ENCODE measurements around the gene LYSMD1.

The LYSMD1 gene

DNA sequence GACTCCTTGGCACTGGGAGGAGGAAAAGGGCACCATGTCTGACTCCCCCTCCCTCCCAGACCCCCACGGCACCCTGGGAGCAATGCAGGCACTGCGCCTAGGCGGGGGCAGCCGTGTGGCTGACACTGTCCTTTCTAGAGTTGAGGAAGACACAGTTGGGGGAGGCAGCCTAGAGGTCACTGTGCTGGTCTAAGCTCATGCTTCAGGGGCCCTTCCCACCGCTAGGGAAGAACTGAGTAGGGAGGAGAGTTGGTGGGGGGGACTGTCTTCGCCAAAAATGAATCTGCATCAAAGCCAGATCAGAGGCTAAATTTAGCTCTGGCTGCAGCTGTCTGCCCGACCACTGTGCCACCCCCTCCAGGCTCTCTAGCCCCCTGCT is 22.7 kb downstream of the LYSMD1 start:
- in situ Hi-C loops (cut with MboI; ENCODE audit: low sequenced_read_pairs): no loop called here

DNA sequence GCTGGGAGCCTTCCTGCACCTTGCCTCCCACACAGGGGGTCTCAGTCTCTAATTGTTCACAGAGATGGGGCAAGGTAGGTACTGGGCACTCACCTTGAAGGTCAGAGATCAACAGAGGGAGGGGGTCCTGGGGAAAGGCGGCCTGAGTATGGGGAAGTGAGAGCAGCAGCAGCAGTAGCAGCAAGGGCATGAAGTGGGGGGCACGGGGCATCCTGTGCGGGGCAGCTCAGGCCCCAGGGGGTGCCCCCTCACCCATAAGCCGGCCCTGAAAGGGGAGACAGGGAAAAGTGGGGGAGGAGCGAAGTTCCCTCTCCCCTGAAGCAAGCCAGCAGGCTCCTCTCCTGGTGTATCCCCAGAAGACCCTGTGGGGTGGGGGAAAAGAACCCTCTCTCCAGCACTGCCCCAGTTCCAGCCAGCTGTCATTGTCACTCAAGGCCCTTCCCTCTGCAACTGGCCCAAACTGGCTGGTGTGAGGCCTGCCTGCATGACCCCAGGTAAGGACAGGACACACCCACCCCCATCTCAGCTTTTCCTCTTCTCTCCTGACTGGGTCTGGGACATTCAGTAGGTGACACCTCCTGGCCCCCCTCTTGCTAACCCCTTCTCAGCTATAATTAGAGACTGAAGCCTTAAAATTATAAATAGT is 23.2 kb downstream of the LYSMD1 start:
- in situ Hi-C loops (cut with MboI; ENCODE audit: low sequenced_read_pairs): no loop called here

DNA sequence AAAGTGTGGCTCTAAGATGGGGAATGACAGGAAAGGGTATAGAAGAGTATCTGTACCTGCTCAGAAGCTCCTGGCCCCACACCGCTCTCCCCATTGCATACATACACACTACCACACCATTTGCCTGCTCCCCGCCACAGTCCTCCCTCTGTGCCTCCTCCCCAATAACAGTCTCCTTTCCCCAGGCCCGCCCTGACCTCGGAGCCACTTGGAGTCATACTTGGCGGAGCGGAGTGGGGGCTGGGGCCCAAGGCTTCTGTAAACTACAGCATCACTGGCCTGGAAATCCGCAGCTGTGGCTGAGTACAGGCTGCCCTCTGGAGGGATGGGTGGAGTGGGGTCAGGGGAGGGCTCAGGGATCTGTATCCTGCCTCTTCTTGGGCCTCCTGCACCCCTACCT is 27.9 kb downstream of the LYSMD1 start:
- in situ Hi-C loops (cut with MboI; ENCODE audit: low sequenced_read_pairs): no loop called here

DNA sequence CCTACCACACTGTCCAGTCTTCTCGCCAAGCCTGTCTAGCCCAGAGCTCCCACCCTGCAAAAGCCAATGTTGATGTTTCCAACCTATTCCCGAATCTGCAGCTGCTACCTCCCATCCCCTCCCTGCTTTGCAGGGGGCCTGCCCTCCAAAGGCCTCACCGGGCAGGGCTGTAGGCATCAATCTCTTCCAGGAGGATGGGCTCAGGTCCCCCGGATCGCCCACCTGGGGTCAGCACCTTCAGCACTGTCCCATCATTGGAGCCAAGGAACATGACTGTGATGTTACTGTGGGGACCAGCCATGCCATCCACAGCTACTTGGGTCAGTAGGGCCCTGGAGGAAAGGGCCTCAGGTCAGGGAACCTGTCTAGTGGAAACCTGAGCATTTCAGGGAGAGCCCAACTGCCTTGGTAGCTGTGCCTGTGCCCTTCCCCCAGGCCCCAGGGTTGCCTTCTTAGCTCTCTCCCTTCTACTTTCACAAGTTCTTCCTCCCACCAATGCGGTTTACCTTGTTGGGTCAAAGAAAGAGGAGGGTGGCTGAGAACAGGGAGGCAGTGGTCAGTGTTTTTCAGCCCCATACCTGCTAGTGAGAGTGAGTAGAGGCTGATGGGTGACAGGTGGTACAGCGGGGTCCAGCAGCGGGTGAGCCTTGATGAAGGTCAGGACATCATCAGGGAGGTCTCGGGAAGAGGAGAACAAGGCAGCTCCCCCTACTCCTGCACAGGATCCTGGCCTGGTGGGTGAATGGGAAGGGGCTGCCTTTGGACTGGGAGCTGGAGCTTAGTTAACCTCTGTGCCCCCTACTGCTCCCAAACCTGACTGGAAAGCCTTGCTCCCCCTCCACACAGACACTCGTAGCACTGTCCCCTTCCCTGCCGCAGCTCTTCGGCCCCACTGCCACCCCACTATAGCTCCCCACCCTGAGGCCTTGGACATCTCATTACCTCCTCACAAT is 30.0 kb downstream of the LYSMD1 start:
- in situ Hi-C loops (cut with MboI; ENCODE audit: low sequenced_read_pairs): no loop called here

DNA sequence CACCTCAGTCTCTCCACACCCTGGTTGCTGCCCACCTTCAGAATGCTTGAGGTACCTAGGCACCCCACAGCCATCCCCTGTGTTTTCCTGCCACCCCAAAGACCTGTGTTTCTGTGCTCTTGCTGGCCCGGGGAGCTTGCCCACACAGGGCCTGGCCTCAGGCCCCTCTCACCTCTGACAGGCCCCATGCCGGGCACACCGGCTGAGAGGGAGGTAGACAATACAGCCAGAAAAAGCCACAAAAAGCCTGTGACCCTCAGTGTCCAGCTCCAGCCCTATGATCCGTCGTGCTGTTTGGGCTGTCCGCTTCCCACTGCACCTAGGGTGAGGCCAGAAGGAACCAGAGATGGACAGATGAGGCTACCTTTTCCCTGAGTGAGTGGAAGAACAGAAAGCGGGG is 30.7 kb downstream of the LYSMD1 start:
- in situ Hi-C loops (cut with MboI; ENCODE audit: low sequenced_read_pairs): no loop called here

DNA sequence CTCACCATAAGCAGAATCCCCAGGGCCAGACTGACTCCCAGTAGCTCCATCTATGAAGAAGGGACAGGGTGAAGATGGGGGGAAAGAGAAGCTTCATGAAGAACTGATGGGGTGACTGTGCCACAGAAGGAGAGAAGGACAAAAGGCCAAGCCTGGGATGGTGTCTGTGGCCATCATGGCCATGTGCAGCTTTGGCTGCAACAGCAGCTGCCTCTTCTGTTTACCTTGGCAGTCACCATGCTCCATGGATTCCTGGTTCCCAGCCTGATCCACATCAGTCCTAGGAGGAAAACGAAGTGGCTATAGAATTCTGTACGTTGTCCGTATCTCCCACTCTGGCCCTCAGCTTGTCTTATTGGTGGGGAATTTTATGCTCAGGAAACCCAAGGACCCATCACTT is 31.3 kb downstream of the LYSMD1 start:
- in situ Hi-C loops (cut with MboI; ENCODE audit: low sequenced_read_pairs): no loop called here

DNA sequence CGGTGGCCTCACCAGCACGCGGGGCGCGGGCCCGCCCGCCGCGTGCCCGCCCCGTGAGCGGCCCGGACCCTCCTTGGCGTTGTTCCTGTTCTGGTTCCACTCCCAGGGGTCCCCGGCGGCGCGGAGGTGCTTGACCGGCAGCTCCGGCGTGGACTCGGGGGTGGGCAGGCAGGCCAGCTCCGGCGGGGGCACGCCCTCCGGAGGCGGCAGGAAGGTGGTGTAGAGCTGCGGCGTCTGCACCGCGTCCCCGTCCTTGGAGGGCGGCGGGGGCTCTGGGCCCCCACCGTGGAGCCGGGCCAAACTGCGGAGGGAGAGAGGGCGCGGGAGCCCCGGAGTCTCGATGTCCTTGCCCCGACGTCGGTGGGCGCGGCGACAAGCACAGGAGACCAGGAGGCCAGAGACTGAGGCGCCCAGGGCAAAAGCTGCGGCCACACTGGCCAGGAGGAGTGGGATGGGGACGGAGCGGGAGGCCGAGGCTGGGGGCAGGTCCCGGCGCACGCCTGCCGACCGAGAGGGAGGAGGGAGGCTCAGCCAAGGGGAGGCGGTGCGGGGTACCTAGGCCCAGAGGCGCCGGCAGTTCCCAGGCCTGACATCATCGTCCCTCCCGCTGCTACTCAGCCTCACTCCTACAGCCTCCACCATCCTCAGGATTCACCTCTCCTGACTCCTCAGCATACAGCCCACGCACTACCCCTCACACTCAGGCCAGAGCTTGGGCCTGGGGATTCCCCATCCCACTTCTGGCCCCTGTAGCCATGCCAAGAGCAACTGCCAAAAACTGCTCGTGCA is 32.5 kb downstream of the LYSMD1 start:
- in situ Hi-C loops (cut with MboI; ENCODE audit: low sequenced_read_pairs): no loop called here

DNA sequence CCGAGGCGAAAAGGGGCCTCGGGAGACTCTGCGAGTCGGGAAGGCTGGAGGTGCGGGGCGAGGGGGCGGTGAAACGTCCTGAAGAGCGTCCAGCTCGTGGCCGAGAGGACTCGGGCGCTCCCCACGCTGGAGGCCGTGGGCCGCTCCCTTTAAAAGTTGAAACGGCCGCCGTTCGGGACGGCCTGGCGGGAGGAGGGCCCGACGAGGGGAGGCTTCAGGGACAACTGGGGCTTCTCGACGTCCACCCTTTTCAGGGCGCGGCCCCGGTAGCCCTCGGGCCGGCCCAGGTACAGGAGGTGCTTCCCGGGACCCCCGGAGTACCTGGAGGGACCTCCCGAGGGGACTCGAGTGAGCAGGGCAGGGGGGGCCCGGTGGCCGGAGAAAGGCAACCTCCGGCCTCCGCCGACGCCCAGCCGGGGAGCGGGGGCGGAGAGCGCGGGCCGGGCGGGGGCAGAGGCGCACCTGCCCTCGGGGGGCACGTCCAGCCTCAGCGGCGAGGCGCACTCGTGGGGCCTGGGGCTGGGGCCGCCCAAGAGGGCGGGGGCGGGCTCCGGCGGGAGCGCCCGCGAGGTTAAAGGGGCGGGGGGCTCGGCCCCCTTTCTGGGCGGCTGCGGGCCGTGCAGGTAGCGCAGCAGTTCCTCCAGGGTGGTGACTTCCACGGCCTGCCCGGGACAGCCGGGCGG is 33.2 kb downstream of the LYSMD1 start:
- in situ Hi-C loops (cut with MboI; ENCODE audit: low sequenced_read_pairs): no loop called here

DNA sequence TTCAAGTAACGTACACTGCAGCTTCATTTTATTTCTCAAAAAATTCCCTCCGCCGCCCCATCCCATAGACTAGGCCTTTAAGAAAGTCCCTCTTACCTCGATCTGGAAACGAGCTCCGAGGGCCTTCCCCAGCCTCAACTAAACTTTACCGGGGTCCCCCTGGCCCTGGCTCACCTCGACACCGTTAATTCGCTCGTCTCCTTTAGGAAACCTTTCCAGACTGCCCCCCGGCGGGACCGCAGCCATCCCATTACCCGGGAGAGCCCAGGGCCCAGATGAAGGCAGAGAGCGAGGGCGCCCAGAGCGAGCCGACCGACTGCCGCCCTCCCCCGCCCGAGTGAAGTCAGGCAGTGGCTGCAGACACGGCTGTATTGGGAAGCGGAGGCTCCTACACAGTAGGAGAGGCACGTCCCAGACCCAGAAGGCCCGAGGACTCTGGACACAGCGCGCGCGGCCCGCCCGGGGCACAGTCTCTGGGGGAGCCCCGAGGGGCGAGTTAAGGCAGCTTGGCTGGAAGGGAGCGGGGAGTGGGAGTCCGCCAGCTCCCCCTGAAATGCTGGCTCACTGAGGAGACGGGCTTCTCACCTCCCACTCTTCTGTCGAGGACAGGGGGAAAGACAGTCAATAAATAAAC is 33.9 kb downstream of the LYSMD1 start:
- in situ Hi-C loops (cut with MboI; ENCODE audit: low sequenced_read_pairs): no loop called here

DNA sequence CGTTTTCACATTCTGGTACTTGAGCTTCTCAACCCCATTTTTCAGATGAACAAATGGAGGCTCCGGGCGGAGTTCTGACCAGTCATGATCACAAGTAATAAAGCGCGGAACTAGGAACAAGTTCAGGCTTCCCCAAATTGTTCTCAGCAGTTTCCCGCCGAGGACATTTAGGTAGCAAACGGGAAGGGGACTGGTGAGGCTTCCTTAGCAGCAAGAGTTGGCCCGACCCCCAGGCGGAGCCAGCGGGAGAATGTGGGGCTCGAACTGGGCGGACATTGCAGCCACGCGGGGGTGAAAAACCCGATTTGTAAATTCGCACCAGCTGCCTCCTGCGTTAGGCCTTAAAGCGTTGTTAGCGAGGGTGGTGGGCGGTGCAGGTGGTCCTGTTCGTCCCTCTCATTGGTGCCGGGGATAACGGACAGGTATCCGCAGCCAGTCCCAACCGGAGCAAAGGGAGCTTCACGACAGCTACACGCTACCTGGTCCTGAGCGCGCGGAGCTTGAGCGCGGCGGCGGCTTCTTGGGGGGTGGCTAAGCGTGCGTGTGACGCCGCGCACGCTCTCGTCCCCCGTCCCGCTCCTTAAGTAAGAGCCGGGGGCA is 34.6 kb downstream of the LYSMD1 start:
- in situ Hi-C loops (cut with MboI; ENCODE audit: low sequenced_read_pairs): no loop called here

DNA sequence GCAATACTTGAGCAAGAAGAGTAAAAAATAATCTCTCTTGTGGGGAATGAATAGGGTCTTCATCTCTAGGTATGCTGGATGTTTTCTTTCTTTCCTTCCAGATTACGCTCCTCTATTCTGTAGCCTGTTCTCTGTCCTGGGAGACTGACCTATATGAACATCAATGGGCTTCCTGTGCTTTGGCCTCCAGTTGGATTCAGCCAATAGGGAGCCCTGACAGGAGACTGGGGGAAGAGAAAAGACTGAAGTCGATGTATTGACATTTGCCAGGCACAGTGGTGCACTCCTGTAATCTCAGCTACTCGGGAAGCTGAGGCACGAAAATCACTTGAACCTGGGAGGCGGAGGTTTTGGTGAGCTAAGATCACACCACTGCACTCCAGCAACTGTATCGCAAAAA is 36.9 kb downstream of the LYSMD1 start:
- in situ Hi-C loops (cut with MboI; ENCODE audit: low sequenced_read_pairs): no loop called here

DNA sequence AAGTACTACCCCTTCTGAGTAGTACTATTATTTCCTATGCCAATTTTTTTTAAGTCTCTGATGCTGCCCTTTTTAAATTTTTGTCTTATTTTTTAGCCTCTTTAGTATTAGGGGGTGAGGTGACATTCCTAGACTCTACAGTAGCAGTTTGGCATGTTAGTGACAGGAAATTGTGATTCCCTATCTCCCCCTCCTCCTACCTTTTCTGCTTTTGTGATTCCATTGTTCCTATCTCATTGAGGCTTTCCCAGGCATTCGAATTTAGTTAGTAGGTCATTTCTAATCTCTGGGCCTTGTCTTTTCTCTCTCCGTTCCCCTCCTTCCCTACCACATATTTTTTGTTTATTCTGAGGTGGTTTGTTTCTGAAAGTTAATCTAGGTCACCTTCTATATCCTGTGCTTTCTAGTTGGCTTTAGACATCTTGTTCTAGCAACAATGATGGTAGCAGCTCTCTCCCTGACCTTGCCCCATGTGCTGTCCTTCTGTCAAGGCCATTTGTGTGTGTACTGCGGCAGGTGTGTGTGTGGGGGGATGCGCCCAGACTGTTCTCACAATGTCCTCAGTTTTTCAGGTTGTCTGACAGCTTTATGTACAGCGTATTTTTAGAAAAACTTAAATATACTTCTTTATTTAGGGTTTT is 40.8 kb downstream of the LYSMD1 start:
- in situ Hi-C loops (cut with MboI; ENCODE audit: low sequenced_read_pairs): no loop called here

DNA sequence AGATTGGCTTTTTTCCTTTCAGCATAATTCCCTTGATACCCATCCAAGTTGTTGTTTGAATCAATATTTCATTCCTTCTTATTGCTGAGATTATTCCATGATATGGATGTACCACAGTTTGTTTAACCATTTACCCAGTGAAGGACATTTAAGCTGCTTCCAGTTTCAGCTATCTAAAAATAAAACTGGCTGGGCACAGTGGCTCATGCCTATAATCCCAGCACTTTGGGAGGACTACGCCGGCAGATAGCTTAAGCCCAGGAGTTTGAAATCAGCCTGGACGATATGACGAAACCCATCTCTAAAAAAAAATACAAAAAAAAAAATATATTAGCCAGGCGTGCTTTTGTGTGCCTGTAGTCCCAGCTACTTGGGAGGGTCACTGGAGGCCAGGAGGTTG is 51.8 kb downstream of the LYSMD1 start:
- in situ Hi-C loops (cut with MboI; ENCODE audit: low sequenced_read_pairs): no loop called here
